Activated CD8-positive, alpha-beta memory T cell treated with anti-CD3 and anti-CD28 coated beads for 48 hours (primary cell): ENCODE results near the gene ZFAND5.
A peak's percentile ranks its signal among the peaks of the same experiment; 100 is the strongest.

ENCODE experiments used
- DNase-seq, 3 experiments: peaks; one replicate each; pipeline ENCODE4 v3.0.0-alpha.2; 2020; ENCODE audit warnings: low read depth in 2 of 3, low spot score in 2 of 3

Gene ZFAND5, protein sequence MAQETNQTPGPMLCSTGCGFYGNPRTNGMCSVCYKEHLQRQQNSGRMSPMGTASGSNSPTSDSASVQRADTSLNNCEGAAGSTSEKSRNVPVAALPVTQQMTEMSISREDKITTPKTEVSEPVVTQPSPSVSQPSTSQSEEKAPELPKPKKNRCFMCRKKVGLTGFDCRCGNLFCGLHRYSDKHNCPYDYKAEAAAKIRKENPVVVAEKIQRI

DNA sequence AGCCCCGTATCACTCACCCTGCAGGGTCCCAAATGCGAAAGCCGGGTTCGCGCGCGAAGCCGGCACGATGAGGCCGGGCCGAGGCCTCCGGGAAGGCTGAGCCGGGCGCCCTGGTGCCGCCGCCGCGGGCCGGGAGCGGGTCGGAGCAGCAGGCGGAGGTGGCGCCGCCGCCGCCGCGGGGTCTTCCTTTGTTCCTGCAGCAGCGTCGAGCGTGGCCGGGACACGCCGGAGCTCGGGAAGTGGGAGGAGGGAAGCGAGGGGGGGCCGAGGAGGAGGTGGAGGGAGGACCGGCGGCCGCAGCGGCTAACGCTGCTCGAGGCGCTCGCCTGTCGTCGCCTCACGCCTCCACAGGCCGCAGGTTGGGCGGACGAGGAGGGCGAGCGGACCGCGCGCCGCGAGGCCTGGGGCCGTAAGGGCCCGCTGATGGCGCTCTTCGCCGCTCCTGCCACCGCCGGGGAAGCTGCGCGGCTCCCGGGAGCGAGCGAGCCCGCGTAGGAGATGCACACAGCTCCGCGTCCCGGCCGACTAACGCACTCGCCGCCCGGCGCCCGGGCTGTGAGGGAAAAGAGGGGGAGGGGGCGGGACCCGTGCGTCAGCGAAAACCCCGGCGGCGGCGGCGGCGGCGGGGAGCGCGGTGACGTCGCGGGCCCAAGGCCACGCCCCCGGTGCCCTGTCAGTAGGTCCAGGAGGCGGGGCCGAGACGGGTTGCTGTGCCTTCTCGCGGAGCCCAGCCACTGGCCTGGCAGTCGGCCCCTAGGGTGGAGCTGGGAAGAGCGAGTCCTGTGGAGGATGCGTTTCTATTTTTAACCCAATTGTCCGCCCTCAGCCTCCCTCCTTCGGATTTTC lies at the start of gene ZFAND5:
ZFAND5 (minus strand) TSS at position 530 of the 846 bp plus-strand sequence. CDS start 4,430 bp downstream, outside the sequence.
- peak; percentile 70 to 86 (median 84) for DNase-seq

DNA sequence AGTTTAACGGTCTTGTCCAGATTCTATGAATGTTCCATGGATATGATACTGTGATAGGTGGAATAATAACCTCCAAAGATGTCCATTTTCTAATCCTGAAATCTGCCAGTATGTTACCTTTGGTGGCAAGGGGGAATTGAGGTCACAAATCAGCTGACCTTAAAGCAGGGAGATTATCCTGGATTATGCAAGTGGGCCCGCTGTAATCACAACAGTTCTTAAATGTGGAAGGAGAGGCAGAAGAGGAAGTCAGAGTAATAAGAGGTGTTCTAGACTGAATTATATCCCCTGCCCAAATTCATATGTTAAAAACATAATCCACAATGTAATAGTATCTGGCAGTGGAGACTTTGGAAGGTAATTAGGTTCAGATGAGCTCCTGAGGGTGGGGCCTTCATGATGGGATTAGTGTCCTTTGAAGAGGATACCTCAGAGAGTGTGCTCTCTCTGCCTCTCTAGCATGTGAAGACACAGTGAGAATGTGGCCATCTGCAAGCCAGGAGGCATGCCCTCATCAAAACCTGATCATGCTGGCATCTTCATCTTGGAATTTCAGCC lies 47.6 kb upstream of the ZFAND5 start:
- no peak for DNase-seq

DNA sequence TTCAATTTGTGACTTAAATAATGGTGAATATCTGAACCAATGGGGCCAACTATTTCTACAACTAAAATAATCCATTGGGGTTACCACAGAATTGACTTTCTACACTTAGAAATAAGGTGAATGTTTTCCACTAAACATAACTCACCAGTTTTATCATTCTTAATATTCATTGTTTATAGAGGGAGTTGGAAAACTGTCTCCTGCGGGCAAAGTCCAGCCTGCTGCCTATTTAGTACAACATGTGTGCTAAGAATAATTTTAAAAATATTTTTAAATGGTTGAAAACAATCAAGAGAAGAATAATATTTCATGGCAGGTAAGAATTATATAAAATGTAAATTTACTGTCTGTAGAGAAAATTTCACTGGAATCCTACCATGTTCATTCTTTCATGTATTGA lies 45.2 kb upstream of the ZFAND5 start:
- no peak for DNase-seq

DNA sequence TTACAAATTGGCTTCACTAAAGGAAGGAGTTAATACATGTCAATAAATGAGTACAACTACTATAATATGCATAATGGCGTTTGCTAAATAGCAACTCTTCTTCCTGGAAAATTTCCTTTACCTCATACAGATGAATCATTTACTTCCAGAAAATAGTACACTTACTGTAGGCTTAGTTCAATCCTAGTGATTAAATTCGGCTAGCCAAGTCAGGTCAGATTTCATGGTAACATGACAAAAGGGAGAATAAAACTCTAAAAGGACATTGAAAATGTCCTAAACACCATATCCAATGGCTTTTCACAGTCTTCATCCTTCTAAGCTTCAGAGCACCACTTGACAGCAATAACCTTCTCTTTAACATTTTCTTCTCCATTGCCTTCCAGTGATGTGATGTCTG lies 42.1 kb upstream of the ZFAND5 start:
- DNase-seq: no peak

DNA sequence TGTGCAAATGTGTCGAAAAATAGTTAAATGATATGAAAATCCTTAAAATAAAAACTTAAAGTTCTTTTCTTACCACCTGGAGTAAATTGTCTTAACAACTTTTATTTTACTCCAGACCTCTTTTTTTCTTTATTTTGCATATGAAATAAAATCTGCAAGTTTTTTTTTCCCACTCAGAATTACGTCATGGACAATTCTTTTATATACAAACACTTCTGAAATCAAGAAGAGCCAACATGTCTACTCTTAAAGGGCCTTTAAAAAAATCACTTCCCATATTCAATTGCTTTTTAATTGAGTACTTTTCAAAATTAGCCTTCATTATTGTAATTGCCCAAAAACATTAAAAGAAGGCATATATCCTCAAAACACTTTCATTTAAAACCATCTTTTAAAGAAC lies 37.7 kb upstream of the ZFAND5 start:
- DNase-seq: no peak

DNA sequence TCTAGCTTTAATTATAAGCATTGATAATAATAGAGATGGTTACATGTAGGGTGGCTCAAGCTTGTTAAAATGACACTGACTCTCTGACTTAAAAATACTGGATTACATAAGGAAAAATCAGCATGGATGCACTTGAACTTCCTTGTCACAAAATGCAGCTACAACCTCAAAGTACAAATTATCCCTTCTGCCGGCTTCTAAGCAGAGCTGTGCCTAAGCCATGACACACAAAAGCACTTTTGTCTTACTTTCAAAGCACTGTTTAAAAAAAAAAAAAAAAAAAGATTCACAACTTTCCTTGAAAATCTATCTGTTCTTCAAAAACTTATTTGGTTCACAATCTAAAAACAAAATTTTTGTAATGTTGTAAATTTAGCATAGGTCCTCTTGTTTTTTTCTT lies 36.4 kb upstream of the ZFAND5 start:
- no peak for DNase-seq

DNA sequence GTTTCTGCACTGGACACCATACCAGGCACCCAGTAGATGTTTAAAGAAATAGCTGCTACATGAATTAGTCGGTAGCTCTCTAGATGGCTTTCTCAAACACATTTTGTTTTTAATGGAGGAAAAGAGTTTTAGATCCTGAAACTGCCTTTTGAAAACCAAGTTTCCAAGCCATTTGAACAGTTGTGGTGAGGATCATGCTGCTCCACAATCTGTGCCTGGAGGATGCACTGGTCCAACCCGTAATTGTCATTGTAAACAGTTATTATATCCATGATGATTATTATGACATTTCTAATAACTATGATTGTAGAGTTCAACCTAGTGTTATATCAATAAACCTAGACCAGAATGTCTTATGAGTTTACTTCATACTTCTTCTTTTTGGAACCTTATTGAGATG lies 35.9 kb upstream of the ZFAND5 start:
- no peak for DNase-seq

DNA sequence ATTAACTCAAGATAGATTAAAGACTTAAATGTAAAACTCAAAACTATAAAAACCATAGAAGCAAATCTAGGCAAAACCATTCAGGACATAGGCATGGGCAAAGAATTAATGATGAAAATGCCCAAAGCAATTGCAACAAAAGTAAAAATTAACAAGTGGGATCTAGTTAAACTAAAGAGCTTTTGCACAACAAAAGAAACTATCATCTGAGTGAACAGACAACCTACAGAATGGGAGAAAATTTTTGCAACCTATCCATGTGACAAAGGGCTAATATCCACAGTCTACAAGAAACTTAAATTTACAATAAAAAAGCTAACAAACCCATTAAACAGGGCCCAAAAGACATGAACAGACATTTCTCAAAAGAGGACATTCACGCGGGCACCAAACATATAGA lies 34.4 kb upstream of the ZFAND5 start:
- no peak for DNase-seq

DNA sequence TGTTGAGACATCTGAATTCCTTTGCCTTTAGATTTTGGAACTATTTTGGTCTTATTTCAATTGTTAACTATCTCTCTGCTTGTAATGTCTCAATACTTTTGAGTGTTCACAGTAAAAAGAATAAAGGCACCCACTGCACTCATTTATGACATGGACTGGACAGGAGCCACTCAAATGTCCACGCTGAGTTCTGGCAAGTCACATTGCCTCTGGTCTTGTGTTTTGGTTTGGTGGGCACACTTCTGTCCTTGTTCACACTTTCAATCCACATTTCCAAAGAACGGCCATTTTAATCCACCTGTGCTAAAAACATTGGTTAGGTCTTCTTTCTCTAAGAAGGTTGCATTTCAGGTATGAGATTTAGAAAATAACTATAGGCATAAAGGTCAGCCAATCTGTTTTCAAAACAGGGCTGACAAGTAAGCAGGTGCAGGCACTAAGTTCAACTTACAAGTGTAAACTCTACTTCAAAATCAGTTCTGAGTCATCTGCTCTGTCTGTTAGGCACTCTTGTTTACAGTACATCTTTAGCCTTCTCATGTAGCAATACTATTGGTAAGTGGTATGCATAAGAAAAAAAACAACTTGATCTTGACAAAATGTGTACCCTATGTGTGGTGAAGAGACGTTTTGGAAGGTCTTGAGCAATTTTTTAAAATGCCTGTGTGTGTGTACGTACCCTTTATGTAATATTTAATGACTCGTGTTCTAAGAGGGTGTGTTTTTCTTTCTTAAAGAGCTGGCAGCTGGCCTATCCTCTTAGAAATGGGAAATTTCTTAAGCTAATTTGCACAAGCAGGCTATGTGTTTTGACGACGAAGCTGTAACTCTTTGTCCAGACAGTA lies 31.5 kb upstream of the ZFAND5 start:
- DNase-seq: no peak

DNA sequence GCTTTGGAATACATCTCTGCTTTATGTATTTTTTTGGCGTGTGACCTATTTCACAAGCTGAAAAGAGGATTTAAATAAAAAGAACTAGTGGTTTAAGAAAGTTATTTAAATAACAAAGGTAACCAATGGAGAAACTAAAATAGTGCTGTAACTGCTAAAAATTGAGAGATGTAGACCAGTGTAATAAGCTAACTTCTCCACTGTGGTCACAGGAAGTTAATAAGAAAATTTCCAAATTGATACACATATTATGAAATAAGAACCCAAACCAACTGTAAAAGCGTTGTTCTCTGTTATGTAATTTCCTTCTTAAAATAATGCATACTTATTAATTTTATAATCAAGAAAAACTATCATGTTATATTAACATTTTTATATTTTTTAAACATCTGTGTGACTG lies 29.1 kb upstream of the ZFAND5 start:
- DNase-seq: no peak

DNA sequence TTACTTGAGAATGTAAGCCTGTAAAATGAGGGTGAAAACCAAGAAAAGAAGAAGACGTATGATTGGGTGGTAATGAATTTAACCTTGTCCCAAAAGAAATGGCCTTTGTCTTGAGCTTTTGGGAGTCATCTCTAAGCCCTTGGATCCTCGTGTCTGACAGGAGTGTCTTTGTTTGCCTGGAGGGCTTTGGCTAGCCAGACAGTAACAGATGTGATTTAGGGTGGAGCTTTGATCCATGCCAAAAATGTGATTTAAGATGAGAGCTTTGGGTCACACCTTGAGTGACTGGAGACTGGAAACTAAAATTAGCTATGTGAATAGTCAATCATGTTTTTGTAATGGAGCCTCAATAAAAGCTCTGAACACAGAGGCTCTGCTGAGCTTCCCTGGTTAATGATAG lies 25.9 kb upstream of the ZFAND5 start:
- DNase-seq: no peak

DNA sequence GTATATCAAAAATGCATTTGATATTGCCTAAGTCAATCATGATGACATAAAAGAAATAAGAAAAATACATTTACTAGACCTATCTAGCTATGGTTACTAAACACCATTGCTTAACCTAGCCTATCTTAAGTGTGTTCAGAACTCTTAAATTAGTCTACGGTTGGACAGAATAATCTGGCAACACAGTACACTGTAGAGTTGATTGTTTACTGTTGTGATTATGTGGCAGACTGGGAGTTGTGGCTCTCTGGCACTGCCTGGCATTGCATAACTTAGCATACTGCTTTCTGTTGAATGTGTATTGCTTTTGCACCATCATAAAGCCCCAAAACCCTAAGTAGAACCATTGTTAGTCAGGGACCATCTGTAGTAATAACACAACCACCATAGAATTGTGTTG lies 21.2 kb upstream of the ZFAND5 start:
- DNase-seq: no peak

DNA sequence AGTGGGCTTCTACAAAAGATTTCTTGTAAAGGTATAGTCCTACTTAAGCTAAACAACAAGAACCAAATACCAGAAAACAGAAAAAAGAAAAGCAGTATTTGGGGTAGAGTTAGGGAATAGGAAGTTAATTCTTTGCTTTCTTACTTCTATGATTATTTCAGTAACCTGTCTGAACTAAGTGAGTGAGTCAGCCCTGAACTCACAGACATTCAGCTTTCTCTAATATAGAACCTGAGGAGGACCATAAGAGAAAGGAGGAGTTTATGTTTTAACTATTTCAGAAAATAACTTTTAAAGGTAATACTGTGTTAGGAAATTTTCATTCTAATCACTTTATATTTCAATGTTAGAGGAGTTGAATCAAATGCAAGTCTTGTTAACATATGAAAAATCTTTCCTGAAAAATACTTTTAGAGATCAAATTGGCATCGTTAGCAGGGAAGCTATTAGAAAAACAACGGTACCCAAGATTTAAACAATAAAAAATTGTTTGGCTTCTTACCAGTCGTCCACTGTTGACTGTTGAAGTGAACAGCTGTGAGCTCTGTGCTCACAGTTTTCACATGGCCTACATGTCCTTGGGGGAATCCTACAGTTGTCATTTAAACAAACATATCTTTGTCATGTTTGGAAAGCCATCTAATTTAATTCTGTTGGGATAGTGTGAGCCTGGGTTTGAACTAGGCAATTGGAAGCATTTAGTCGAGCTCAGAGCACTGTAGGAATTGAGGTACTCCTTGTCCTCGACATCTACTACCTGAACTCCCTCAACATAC lies 19.9 kb upstream of the ZFAND5 start:
- DNase-seq: no peak

DNA sequence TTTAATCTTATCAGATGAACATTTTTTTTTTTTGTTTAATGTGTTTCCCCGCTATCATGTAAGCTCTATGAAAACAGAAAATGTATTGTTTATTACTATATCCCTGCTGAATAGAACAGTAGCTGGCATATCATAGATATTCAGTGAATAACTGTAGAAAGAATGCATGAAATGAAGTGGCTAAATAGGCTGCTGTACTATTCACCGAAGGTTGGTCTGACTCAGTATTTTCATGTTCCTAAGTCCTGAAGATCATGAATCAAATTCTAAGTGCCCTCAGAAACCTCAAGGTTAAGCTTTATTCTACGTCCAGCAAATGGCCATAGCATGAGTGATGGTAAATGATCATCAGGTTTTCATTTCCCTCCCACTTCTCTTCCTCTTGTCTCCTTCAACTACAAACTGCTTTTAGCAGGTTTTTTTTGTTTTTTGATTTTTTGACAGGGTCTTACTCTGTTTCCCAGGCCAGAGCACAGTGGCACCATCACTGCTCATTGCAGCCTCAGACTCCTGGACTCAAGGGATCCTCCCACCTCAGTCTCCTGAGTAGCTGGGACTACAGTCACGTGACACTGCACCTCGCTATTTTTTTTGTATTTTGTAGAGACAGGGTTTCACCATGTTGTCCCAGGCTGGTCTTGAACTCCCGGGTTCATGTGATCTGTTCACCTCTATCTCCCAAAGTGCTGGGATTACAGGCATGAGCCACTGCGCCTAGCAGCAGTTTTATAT lies 19.1 kb upstream of the ZFAND5 start:
- DNase-seq: no peak

DNA sequence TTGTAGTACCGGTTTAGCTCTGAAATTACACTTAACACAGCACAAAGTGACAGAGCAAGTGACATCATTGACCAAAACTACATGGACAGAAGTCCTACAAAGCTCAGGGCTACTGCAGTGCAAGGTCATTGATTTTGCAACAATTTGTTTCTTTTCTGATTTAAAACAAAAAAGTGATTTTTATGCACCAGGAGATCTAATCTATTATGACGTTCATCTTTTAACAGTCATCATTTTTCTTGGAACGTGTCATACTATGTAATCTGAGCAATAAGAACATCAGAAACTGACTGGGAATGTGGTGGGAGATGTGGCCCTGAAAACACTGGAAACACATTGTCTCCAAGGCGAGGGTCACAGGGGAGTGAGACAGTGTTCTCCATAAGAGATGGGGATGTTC lies 17.4 kb upstream of the ZFAND5 start:
- no peak for DNase-seq

DNA sequence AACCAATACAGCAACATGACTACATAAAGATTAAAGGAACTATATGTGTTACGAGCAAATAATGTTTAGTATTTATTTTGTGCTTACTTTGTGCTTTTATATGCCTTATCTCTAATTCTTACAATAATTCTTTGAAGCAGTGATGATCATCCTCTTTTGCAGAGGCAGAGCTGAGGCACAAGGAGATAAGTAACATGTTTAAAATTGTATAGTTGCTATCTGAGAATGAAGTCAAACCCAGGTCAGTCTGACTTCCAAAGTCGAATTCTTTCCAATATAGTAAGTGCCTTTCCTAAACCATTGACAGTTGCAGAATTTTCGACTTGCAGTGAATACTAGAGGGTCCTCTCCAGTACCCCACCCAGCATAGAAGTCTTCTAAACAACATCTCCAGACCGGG lies 12.0 kb upstream of the ZFAND5 start:
- no peak for DNase-seq

DNA sequence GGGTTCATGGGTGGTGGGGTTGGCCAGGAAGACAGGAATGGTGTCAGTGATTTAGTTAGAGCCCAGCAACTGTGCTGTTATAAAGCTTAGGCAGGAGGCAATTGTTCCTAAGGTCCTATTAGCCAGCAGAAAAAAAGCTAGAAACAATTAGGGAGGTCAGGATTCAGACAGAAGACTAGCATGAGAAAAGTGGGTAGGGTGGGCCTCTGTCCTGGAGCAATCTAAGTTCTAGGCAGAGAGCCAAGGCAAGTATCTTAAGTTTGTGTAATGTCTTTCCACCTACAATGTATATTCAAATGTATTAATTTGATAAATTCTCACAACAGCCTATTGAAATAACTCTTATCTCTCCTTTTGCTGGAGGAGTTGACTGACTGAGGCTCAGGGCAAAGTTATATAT lies 6.1 kb upstream of the ZFAND5 start:
- DNase-seq: no peak

DNA sequence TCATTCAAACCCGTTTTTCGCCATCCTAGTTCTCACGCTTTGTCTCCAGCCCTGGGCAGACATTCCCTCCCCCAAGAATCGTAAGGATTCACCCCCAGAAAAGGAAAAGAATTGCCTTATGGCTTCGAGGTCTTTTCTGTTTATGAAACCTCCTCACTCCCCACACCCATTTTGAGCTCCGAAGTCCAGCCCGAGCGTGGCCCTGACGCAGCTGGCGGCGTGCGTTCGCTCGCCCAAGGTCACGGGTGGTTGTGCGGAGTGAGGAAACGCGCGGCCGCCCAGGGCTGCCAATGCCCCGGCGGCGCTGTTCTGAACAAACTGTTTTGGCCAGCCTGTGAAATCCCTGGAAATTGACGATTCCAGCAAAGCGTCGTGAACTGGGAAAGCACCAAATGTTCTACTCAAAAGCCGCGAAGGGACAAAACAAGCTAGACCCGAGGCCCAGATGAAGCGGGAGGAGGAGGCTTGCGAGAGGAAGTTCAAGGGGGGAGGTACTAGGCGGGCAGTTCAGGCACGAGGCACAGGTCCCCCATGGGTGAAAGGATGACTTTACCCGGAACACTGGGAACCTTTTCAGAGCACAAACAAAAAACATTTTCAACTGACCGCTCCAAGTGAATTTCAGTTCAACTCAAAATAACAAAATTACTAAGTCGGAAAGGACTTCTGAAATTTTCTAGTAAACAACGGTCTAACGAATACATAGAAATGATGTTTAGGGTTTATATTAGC lies 683 bp upstream of the ZFAND5 start:
- DNase-seq: peak; percentile 26 to 35 (median 29)

DNA sequence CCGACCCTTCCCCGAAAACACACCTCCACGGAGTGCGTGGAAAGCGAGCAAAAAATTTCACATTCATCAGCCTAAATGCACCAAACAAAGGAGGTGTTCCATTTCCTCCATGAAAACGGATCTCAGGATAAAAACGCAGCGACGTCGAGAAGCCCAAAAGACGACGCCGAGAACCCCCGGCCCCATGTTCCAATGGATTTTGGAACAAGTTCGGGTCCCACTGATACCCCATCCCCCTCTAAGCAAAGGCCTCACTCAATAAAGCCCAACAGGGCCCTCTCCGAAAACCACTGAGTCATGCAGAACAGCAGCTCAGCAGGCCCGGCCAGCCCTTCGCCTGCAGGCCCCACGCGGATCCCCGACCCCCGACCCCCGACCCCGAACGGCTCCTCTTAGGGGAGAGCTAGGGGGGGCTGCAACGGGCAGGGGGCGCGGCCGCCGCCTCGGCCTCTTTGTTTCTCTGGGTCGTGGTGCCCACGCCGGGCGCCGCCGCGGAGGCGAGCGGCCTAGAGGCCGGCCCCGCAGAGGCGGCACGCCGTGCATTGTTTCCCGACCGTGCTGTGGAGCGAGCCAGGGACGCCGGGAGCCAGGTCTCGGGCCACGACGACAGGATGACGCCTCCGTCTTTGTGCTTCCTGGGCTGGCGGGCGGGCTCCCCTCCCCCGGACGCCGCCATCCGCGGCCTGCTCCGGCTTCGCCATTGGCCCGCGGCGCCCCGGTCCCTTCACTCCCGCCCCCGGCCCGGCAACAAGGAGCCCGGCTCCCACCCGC lies 915 bp downstream of the ZFAND5 start:
- DNase-seq: peak; percentile 27 to 49 (median 34)
